SK-N-SH (cell line): ENCODE data around the gene MLYCD. TPM values are rescaled to one million over a fixed set of nuclear protein-coding genes. Genes with fewer than 3 reads are reported as not detected.

ENCODE experiments used
- CTCF ChIA-PET: fragments of 300-600, 350-600 bp; formaldehyde crosslinking; extraction: SDS; loops from one replicate; lab custom pipeline; 2021; lab: Yijun Ruan, JAX
- POLR2A ChIA-PET: fragments of 350-600 bp; sonication (Branson Sonifier 250); formaldehyde crosslinking; extraction: SDS; loops from one replicate; lab custom pipeline; 2020; ENCODE audit warnings: antibody characterized with exemption, inconsistent platforms; lab: Yijun Ruan, JAX
- DNase-seq: peaks from one replicate; pipeline ENCODE4 v3.0.0; 2012
- H2AFZ ChIP-seq: fragments of 200-600 bp; sonication (generic); 2 replicates; pipeline ENCODE4 v1.8.1; 2016; ENCODE audit warnings: antibody characterized with exemption, mild to moderate bottlenecking, low read depth
- H3F3A ChIP-seq: fragments of 200-600 bp; sonication (generic); replicated peaks from 2 replicates; pipeline ENCODE3; 2016; ENCODE audit warnings: antibody characterized with exemption, mild to moderate bottlenecking; ENCODE audit not compliant: insufficient read depth
- H3K27ac ChIP-seq, 2 experiments: fragments of 200-500 bp in 1 of 2; fragments of 200-600 bp in 1 of 2; sonication (Bioruptor generic) in 1 of 2; sonication (generic), shearing (Covaris generic) in 1 of 2; 2 replicates each; pipeline versions ENCODE4 v1.5.1 to v1.6.1; 2014 to 2016; ENCODE audit warnings: low read depth in 2 of 2, inconsistent platforms in 1 of 2, low read length in 1 of 2, mild to moderate bottlenecking in 1 of 2, mixed read lengths in 1 of 2
- H3K27me3 ChIP-seq: fragments of 200-600 bp; sonication (generic), shearing (Covaris generic); 2 replicates; pipeline ENCODE4 v1.6.1; 2016; ENCODE audit warnings: mixed run types; ENCODE audit not compliant: insufficient read depth
- H3K36me3 ChIP-seq, 2 experiments: fragments of 200-500 bp in 1 of 2; fragments of 200-600 bp in 1 of 2; sonication (Bioruptor generic) in 1 of 2; sonication (generic) in 1 of 2; replicated peaks in 1 of 2; 2 replicates each; pipeline versions ENCODE3 to v1.5.1; 2014 to 2016; ENCODE audit warnings: low read length in 1 of 2, mild to moderate bottlenecking in 1 of 2; ENCODE audit not compliant: insufficient read depth in 2 of 2, control insufficient read depth in 1 of 2
- H3K4me1 ChIP-seq, 2 experiments: fragments of 200-500 bp in 1 of 2; fragments of 200-600 bp in 1 of 2; sonication (Bioruptor generic) in 1 of 2; sonication (generic), shearing (Covaris generic) in 1 of 2; 2 replicates each; pipeline versions ENCODE4 v1.5.1 to v1.6.1; 2014 to 2016; ENCODE audit warnings: low read depth in 1 of 2, low read length in 1 of 2, mixed run types in 1 of 2; ENCODE audit not compliant: insufficient read depth in 2 of 2, control insufficient read depth in 1 of 2
- H3K4me2 ChIP-seq: fragments of 200-600 bp; sonication (generic), shearing (Covaris generic); 2 replicates; pipeline ENCODE4 v1.6.1; 2017; ENCODE audit warnings: mixed run types
- H3K4me3 ChIP-seq, 2 experiments: fragments of 200-500 bp in 1 of 2; fragments of 200-600 bp in 1 of 2; sonication (Bioruptor generic) in 1 of 2; sonication (generic), shearing (Covaris generic) in 1 of 2; 2 replicates each; pipeline versions ENCODE4 v1.5.1 to v1.8.1; 2014 to 2016; ENCODE audit warnings: low read depth in 2 of 2, inconsistent platforms in 1 of 2, low read length in 1 of 2, mild to moderate bottlenecking in 1 of 2, mixed read lengths in 1 of 2, moderate library complexity in 1 of 2
- H3K79me2 ChIP-seq: fragments of 200-600 bp; sonication (generic); 2 replicates; pipeline ENCODE4 v1.8.1; 2017; ENCODE audit warnings: mild to moderate bottlenecking; ENCODE audit not compliant: insufficient read depth
- H3K9ac ChIP-seq: fragments of 200-600 bp; sonication (generic); 2 replicates; pipeline ENCODE4 v1.6.1; 2017; ENCODE audit warnings: mixed run types
- H3K9me2 ChIP-seq: fragments of 200-600 bp; sonication (generic); 2 replicates; pipeline ENCODE4 v1.6.1; 2017; ENCODE audit warnings: mixed run types
- H3K9me3 ChIP-seq: fragments of 200-600 bp; sonication (generic); 2 replicates; pipeline ENCODE4 v1.6.1; 2017; ENCODE audit warnings: mixed run types, mild to moderate bottlenecking, moderate library complexity
- H4K20me1 ChIP-seq: fragments of 200-600 bp; sonication (generic); 2 replicates; pipeline ENCODE4 v1.6.1; 2017; ENCODE audit warnings: mild to moderate bottlenecking, mixed run types; ENCODE audit not compliant: insufficient read depth
- GABPA ChIP-seq: IDR thresholded peaks from 2 replicates; pipeline ENCODE4 v1.4.0; 2012; ENCODE audit warnings: low read depth, mild to moderate bottlenecking
- MXI1 ChIP-seq: IDR thresholded peaks from 2 replicates; pipeline ENCODE4 v1.6.1; 2012; ENCODE audit warnings: mild to moderate bottlenecking, low read depth, low read length, improper control_type of control experiment
- RAD21 ChIP-seq: IDR thresholded peaks from 2 replicates; pipeline ENCODE4 v1.6.1; 2012; ENCODE audit warnings: mild to moderate bottlenecking, low read length
- RCOR1 ChIP-seq: fragments of 150-350 bp; IDR thresholded peaks from 2 replicates; pipeline ENCODE4 v1.6.1; 2017; ENCODE audit warnings: antibody characterized with exemption, low read length
- TAF1 ChIP-seq: IDR thresholded peaks from 2 replicates; pipeline ENCODE4 v1.6.1; 2012; ENCODE audit warnings: low read depth, mild to moderate bottlenecking, low read length, moderate library complexity, borderline replicate concordance
- YY1 ChIP-seq: IDR thresholded peaks from 2 replicates; pipeline ENCODE4 v1.4.0; 2012; ENCODE audit warnings: low read depth, mild to moderate bottlenecking
- WGBS: methylation state at CpG from one replicate; pipeline ENCODE4 v1.1.6; 2017; ENCODE audit warnings: low lambda C conversion rate; 5-methylcytosine and 5-hydroxymethylcytosine counted together
- polyA plus RNA-seq, 3 experiments: library from polyadenylated mRNA; depleted of rRNA; stranded (reverse); fragments of >200 nt; gene quantifications; 2 replicates each; pipeline ENCODE4 v1.2.3, GENCODE V29; 2012
- TF ChIP-seq, protein P1 (sequence below): IDR thresholded peaks from 2 replicates; pipeline ENCODE4 v1.4.0; 2012; ENCODE audit warnings: low read depth
- TF ChIP-seq, protein P2 (sequence below): IDR thresholded peaks from 2 replicates; pipeline ENCODE4 v1.4.0; 2012; ENCODE audit warnings: low read depth, borderline replicate concordance
- TF ChIP-seq, protein P3 (sequence below): fragments of 200-600 bp; sonication (generic); IDR thresholded peaks from 2 replicates; pipeline ENCODE4 v1.6.1; 2017; ENCODE audit warnings: antibody characterized with exemption, mild to moderate bottlenecking, moderate library complexity

MLYCD gene
- polyA plus RNA-seq, 1 of the 3 experiments (the other 2 are of a cell fraction): 2.4 TPM

DNA sequence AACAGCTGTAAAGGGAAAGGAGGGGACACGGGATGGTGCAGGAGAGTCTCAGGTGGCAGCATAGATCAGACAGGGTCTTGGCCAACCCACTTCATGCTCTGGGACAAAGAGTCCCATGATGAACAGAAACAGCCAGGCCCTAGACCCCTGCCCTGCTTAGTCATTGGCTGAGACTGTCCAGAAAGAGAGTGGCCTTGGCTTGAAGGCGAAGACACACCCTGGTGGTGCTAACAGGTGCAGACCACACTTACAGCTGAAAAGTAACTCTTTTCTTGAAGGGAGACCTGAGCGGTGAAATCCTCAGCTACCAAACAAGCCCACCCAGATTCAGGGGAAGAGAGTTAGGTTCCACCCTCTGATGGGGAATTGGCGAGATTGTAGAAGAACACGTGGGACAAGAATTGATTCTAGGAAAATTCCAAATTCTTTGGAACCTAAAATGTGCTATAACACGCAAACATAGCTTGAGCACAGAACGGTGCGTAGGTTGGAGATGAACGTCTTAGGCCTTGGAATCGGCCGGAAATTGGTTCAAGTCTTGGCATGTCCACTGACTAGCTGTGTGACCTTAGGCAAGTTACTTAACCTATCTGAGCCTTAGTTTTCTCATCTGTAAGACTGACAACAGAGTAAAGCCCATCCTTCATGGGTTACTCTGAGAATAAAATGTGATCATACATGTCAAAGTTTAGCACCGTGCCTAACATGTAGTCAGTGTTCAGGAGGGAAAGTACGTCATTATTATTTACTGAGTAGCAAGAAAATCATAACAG, 12.5 kb upstream of the MLYCD start:
- 83% methylated on average over 13 of the region's 13 CpGs for WGBS
- Histone ChIP-seq H3K9me3 (no peaks in the 10 kb centered on the region), H3K27ac (no peak overlapping the region), H2AFZ (no peak overlapping the region), H3K9me2 (no peaks in the 10 kb centered on the region), H3K4me3 (no peak overlapping the region), H4K20me1 (no peaks in the 10 kb centered on the region), H3F3A (no peaks in the 10 kb centered on the region), H3K27me3 (no peaks in the 10 kb centered on the region; the same call in 1 of the 2 replicates), H3K79me2 (no peaks in the 10 kb centered on the region), H3K4me2 (no peak overlapping the region), H3K4me1 (no peaks in the 10 kb centered on the region; a peak in 1 of 4 replicates), H3K9ac (no peak overlapping the region), H3K36me3 (no peaks in the 10 kb centered on the region)
- TF ChIP-seq, protein P1, sequence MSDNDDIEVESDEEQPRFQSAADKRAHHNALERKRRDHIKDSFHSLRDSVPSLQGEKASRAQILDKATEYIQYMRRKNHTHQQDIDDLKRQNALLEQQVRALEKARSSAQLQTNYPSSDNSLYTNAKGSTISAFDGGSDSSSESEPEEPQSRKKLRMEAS: no peak
- no peak for TF ChIP-seq YY1
- no peak for TF ChIP-seq GABPA
- TF ChIP-seq RCOR1: no peak
- no peak for TF ChIP-seq MXI1
- no peak for DNase-seq
- CTCF ChIA-PET: interaction anchor here (0.7 to 10.5 kb wide), 5 partner anchors 32 to 77 kb away, joined by 3 to 78 read pairs (median 4); no protein-coding TSS in a partner anchor
- POLR2A ChIA-PET: interaction anchor here (0.7 kb wide), 1 partner anchor 15 kb away, joined by 3 read pairs; no protein-coding TSS in a partner anchor

DNA sequence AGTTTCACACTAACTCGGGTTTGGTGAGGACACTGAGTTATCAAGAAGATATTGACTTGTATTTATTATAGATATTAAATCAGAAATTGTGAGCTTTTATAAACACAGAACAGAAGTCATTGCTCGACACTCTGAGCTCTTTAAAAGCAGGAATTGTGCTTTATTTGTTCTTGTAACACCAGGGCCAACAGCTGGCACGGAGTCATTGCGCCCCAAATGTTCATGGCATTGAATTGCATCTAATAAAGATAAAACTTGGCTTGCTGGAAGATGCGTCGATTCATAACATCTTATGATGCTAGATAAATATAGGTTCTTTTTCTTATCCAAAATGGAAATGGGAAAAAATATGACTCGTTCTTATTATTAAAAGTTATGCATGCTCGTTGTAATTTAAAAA, 11.8 kb upstream of the MLYCD start:
- CTCF ChIA-PET: interaction anchor here (0.8 to 10.5 kb wide), 7 partner anchors 26 to 395 kb away, joined by 3 to 78 read pairs (median 3); no protein-coding TSS in a partner anchor
- TF ChIP-seq, protein P2, sequence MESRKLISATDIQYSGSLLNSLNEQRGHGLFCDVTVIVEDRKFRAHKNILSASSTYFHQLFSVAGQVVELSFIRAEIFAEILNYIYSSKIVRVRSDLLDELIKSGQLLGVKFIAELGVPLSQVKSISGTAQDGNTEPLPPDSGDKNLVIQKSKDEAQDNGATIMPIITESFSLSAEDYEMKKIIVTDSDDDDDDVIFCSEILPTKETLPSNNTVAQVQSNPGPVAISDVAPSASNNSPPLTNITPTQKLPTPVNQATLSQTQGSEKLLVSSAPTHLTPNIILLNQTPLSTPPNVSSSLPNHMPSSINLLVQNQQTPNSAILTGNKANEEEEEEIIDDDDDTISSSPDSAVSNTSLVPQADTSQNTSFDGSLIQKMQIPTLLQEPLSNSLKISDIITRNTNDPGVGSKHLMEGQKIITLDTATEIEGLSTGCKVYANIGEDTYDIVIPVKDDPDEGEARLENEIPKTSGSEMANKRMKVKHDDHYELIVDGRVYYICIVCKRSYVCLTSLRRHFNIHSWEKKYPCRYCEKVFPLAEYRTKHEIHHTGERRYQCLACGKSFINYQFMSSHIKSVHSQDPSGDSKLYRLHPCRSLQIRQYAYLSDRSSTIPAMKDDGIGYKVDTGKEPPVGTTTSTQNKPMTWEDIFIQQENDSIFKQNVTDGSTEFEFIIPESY: no peak
- TF ChIP-seq, protein P3, sequence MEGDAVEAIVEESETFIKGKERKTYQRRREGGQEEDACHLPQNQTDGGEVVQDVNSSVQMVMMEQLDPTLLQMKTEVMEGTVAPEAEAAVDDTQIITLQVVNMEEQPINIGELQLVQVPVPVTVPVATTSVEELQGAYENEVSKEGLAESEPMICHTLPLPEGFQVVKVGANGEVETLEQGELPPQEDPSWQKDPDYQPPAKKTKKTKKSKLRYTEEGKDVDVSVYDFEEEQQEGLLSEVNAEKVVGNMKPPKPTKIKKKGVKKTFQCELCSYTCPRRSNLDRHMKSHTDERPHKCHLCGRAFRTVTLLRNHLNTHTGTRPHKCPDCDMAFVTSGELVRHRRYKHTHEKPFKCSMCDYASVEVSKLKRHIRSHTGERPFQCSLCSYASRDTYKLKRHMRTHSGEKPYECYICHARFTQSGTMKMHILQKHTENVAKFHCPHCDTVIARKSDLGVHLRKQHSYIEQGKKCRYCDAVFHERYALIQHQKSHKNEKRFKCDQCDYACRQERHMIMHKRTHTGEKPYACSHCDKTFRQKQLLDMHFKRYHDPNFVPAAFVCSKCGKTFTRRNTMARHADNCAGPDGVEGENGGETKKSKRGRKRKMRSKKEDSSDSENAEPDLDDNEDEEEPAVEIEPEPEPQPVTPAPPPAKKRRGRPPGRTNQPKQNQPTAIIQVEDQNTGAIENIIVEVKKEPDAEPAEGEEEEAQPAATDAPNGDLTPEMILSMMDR: peak; percentile 43
- TF ChIP-seq RAD21: peak; percentile 42; the same call in 1 of the 2 replicates
- TF ChIP-seq TAF1: no peak
- WGBS: 29% methylated on average over 8 of the region's 8 CpGs

More for the DNA sequence above, 11.8 kb upstream of the MLYCD start:
- POLR2A ChIA-PET: no interaction called here
- Histone ChIP-seq H3K9me3 (no peaks in the 10 kb centered on the region; the same call in 1 of the 2 replicates), H3F3A (no peaks in the 10 kb centered on the region), H3K79me2 (no peaks in the 10 kb centered on the region), H2AFZ (no peak overlapping the region), H3K4me2 (no peak overlapping the region), H3K9me2 (no peaks in the 10 kb centered on the region), H3K27ac (no peak overlapping the region), H3K27me3 (no peaks in the 10 kb centered on the region; the same call in 1 of the 2 replicates), H3K4me1 (no peaks in the 10 kb centered on the region; a peak in 1 of 4 replicates), H4K20me1 (no peaks in the 10 kb centered on the region), H3K9ac (no peak overlapping the region), H3K4me3 (no peak overlapping the region), H3K36me3 (no peaks in the 10 kb centered on the region)
- DNase-seq: no peak
